Omental fat pad (tissue), 4 donors: ENCODE results near the gene COL4A1. TPM values are rescaled to one million over a fixed set of nuclear protein-coding genes. Genes with fewer than 3 reads are reported as not detected.

ENCODE experiments used
- ATAC-seq: fragments of 150-250 bp; one replicate; pipeline ENCODE4 v1.9.1; 2016; ENCODE audit warnings: mild to moderate bottlenecking, moderate library complexity; ENCODE audit not compliant: low FRiP score
- DNase-seq: peaks from one replicate; pipeline ENCODE4 v3.0.0-alpha.2; 2019; ENCODE audit warnings: low spot score
- total RNA-seq, 4 donors: library from RNA; depleted of rRNA; stranded (reverse); fragments of >200 nt; gene quantifications; one replicate each; pipeline ENCODE4 v1.1.0, GENCODE V29; 2016
- TF ChIP-seq, protein P1 (sequence below), 3 donors: fragments of 450-650 bp; IDR thresholded peaks; one replicate each; pipeline ENCODE4 v1.5.1; 2016 to 2017; ENCODE audit warnings: antibody characterized with exemption in 3 of 3, mild to moderate bottlenecking in 3 of 3, moderate library complexity in 2 of 3

Gene COL4A1
- total RNA-seq, 4 donors from 2014 or later: 611 to 1,113 (median 995) TPM

DNA sequence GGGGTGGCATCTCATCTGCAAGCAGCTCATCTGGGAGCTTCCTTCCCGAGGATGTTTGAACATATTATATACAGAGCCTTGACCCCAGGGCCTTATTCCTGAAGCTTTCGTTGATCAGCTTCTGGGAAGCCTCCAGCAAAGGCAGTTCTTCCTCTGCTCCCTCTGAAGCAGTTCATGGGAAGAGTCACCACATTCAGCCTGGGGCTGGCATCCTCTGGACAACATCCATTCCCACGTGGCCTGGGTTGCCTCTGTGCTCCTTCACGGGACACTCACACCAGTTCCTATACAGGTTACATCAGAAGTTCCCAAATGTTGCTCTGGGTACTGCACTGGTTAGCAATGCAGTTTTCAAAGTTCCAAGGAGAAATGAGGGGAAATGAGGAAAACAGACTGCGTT lies 29.7 kb upstream of the COL4A1 start:
- DNase-seq (no peak), ATAC-seq (no peak)
- TF ChIP-seq, protein P1, sequence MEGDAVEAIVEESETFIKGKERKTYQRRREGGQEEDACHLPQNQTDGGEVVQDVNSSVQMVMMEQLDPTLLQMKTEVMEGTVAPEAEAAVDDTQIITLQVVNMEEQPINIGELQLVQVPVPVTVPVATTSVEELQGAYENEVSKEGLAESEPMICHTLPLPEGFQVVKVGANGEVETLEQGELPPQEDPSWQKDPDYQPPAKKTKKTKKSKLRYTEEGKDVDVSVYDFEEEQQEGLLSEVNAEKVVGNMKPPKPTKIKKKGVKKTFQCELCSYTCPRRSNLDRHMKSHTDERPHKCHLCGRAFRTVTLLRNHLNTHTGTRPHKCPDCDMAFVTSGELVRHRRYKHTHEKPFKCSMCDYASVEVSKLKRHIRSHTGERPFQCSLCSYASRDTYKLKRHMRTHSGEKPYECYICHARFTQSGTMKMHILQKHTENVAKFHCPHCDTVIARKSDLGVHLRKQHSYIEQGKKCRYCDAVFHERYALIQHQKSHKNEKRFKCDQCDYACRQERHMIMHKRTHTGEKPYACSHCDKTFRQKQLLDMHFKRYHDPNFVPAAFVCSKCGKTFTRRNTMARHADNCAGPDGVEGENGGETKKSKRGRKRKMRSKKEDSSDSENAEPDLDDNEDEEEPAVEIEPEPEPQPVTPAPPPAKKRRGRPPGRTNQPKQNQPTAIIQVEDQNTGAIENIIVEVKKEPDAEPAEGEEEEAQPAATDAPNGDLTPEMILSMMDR (IDR thresholded peaks at IDR 0.05): no peak

DNA sequence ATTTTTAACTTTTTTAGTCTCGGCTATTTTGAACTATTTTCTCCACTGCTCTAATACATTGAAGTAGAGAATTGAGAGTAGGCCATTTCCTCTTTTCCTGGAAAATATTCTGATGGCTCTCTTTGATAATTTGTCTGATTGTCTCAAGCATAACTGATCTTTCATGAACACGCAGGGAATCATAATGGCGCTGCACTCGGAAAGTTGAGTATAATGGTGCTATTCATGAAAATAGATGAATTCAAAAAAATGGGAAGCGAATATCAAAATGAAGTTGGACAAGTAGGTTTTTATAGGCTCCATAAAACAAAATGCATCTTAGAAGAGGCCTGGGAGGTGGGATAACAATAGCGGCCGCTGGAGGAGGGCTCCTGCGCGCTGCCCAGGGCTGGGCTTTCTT lies 29.2 kb upstream of the COL4A1 start:
- ATAC-seq (no peak), DNase-seq (no peak)
- TF ChIP-seq, protein P1 (IDR thresholded peaks at IDR 0.05): no peak

DNA sequence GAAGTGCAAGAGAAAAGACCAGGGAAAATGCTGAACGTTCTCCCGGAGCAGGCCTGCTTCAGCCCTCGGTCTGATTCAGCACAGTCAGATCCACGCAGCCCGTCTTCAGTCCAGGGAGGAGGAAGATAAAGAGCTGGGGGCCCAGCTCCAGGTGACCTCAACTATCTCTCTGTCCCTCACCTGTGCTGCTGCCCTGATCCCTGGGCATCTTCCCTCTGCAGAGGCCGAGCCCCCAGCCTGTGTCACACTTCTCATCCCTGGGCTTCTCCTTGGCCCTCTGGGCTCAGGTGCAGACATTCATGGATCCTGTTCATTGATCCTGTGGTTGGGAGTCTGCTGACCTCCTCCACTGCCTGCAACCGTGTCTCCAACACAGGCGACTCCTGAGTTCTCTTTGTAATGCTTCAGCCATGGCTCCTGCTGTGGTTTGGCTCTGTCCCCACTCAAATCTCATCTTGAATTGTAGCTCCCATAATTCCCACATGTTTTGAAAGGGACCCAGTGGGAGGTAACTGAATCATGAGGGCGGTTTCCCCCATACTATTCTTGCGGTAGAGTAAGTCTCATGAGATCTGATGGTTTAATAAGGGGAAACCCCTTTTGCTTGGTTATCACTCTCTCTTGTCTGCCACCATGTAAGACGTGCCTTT lies 28.0 kb upstream of the COL4A1 start:
- TF ChIP-seq, protein P1 (IDR thresholded peaks at IDR 0.05): no peak
- no peak for ATAC-seq
- no peak for DNase-seq

DNA sequence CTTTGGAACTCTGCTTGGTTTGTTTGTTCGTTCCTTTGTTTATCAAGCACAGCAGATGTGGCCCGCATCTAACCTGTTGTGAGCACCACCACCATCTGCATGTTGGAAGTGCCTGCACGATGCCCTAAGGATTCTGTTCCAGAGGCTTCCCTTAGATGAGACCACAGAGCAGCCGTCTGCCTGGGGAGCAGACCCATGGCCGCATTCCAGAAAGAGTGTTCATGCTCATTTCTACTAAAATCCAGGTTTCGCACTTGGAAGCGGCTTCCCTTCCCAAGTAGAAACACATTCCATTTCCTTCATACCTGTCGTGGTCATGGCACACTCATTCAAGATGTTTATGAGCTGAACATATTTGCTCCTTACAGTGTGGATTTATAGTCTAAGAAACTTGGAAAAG lies 27.3 kb upstream of the COL4A1 start:
- DNase-seq (no peak), ATAC-seq (no peak)
- TF ChIP-seq, protein P1 (IDR thresholded peaks at IDR 0.05): no peak

DNA sequence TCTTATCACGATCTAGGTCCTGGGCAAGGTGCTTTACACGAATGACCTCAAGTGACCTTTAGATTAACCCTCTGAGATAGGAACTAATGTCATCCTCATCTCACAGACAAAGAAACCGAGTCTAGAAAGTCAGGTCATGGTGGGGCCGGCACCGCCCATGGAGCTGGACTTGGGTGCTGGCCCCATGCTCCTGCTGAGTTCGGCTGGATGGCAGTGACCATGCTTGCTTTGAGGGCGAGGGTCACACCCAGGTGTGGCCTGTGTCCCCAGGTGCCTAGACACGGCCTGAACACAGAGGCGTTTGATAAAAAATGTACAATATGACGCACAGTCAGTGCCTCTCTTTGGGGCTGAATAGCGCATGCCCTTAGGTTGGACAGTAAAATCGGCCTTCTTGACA lies 26.9 kb upstream of the COL4A1 start:
- TF ChIP-seq, protein P1 (IDR thresholded peaks at IDR 0.05): no peak
- no peak for ATAC-seq
- no peak for DNase-seq

DNA sequence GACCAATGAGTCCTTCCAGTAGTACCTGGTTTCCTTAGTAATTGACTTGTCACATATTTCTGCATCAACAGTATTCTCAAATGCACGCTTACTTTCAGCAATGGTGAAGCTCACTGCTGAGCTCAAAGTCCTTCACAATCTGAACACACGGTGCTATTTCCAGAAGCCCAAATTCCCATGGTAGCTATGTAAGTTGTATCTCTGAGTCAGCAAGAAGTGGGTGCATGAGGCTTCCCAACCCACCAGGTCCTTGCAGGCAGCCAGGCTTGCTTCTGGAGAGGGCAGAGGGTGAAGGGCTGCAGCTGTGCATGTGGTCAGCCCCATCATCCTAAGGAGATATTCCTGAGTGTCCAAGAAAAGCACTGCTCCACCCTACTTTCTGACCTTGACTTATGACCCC lies 25.8 kb upstream of the COL4A1 start:
- ATAC-seq (no peak), DNase-seq (no peak)
- TF ChIP-seq, protein P1 (IDR thresholded peaks at IDR 0.05): no peak

DNA sequence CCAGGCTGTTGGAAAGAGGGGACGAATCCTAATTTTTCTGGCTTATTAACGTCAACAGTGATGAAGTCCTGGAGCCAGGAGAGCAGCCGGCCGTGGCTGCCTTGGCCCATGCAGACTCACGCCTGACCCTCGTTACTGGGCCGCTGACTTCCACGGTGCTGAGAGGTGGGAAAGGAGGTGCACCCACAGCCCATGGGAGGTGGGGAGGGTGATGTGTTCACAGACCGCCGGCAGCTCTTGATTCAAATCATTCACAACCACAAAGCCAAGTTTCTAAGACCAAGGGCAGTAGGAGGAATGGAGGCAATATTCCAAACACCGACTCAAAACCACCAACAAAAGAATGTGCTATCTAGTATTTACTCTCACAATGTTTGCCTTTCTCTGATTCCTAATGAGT lies 24.4 kb upstream of the COL4A1 start:
- TF ChIP-seq, protein P1 (IDR thresholded peaks at IDR 0.05): no peak
- DNase-seq (no peak), ATAC-seq (no peak)
